Muscle of leg (tissue), 11 donors: ENCODE data around the gene ASCC3. TPM values are rescaled to one million over a fixed set of nuclear protein-coding genes. Genes with fewer than 3 reads are reported as not detected.

Source experiments
- DNase-seq: peaks from one replicate; pipeline ENCODE4 v3.0.0; 2013
- H3K27ac ChIP-seq: one replicate; pipeline ENCODE4 v1.5.1; 2013; ENCODE audit warnings: mild to moderate bottlenecking, low read length, control low read depth
- H3K27me3 ChIP-seq: one replicate; pipeline ENCODE4 v1.6.1; 2013; ENCODE audit warnings: low read length; ENCODE audit not compliant: control insufficient read depth, insufficient read depth
- H3K36me3 ChIP-seq: one replicate; pipeline ENCODE4 v1.6.1; 2013; ENCODE audit warnings: low read length; ENCODE audit not compliant: control insufficient read depth, insufficient read depth
- H3K4me1 ChIP-seq: one replicate; pipeline ENCODE4 v1.6.1; 2013; ENCODE audit warnings: low read length; ENCODE audit not compliant: control insufficient read depth, insufficient read depth
- H3K4me3 ChIP-seq: one replicate; pipeline ENCODE4 v1.5.1; 2013; ENCODE audit warnings: low read length, control low read depth
- H3K9me3 ChIP-seq: replicated peaks from 2 replicates; pipeline ENCODE4 v1.6.1; 2013; ENCODE audit warnings: low read depth, low read length; ENCODE audit not compliant: control insufficient read depth
- WGBS: methylation state at CpG from one replicate; pipeline ENCODE4 v1.1.5; 2013; ENCODE audit warnings: missing lambda C conversion rate; ENCODE audit not compliant: insufficient coverage; 5-methylcytosine and 5-hydroxymethylcytosine counted together
- polyA plus RNA-seq, 8 donors: library from polyadenylated mRNA; unstranded; fragments of 120-200 nt; gene quantifications; one replicate each; pipeline versions ENCODE4 v1.2.1 to v1.2.3, GENCODE V29; 2013; ENCODE audit warnings: inconsistent platforms in 1 of 8, low replicate concordance in 1 of 8; ENCODE audit not compliant: insufficient read length in 8 of 8, insufficient read depth in 1 of 8
- total RNA-seq: library from RNA; stranded (reverse); fragments of 120-200 nt; gene quantifications from one replicate; pipeline ENCODE4 v1.2.4, GENCODE V29; 2013

The ASCC3 gene
- total and polyA plus RNA-seq, 9 donors: 11.0 to 23.8 (median 15.1) TPM

GRCh38 chr6:100913400-100914276 lies 32.5 kb upstream of the ASCC3 start:
- Histone ChIP-seq H3K4me3 (no peak overlapping the region), H3K27me3 (no peaks in the 10 kb centered on the region), H3K27ac (no peak overlapping the region), H3K9me3 (no peaks in the 10 kb centered on the region), H3K4me1 (no peaks in the 10 kb centered on the region), H3K36me3 (no peaks in the 10 kb centered on the region)
- 86% methylated on average over 20 of the region's 24 CpGs for WGBS
- no peak for DNase-seq

- Histone ChIP-seq H3K4me1 (no peaks in the 10 kb centered on the region), H3K27me3 (no peaks in the 10 kb centered on the region), H3K9me3 (no peaks in the 10 kb centered on the region), H3K27ac (no peak overlapping the region), H3K36me3 (no peaks in the 10 kb centered on the region), H3K4me3 (no peak overlapping the region)
- no peak for DNase-seq
- no CpG with 5 or more reads among the region's 1 CpG for WGBS
Observed at GRCh38 chr6:100906325-100906724, 25.2 kb upstream of the ASCC3 start.

GRCh38 chr6:100905067-100905466 lies 23.9 kb upstream of the ASCC3 start:
- H3K27me3 ChIP-seq: no peaks in the 10 kb centered on the region
- no peak overlapping the region for H3K4me3 ChIP-seq
- no peaks in the 10 kb centered on the region for H3K9me3 ChIP-seq
- no peak overlapping the region for H3K27ac ChIP-seq
- WGBS: no CpG with 5 or more reads among the region's 4 CpGs
- no peaks in the 10 kb centered on the region for H3K4me1 ChIP-seq
- no peak for DNase-seq
- no peaks in the 10 kb centered on the region for H3K36me3 ChIP-seq

- H3K27ac ChIP-seq: no peak overlapping the region
- no peaks in the 10 kb centered on the region for H3K36me3 ChIP-seq
- DNase-seq: no peak
- H3K4me3 ChIP-seq: no peak overlapping the region
- H3K4me1 ChIP-seq: no peaks in the 10 kb centered on the region
- no peaks in the 10 kb centered on the region for H3K9me3 ChIP-seq
- WGBS: 83% methylated on average over 4 of the region's 4 CpGs
- H3K27me3 ChIP-seq: no peaks in the 10 kb centered on the region
Observed at GRCh38 chr6:100904316-100904715, 23.2 kb upstream of the ASCC3 start.

GRCh38 chr6:100901582-100901981 lies 20.5 kb upstream of the ASCC3 start:
- no CpG with 5 or more reads among the region's 3 CpGs for WGBS
- Histone ChIP-seq H3K36me3 (no peaks in the 10 kb centered on the region), H3K27me3 (no peaks in the 10 kb centered on the region), H3K4me1 (no peaks in the 10 kb centered on the region), H3K4me3 (no peak overlapping the region), H3K27ac (no peak overlapping the region), H3K9me3 (no peaks in the 10 kb centered on the region)
- no peak for DNase-seq

GRCh38 chr6:100899202-100899601 lies 18.1 kb upstream of the ASCC3 start:
- no peak for DNase-seq
- Histone ChIP-seq H3K4me1 (no peaks in the 10 kb centered on the region), H3K36me3 (no peaks in the 10 kb centered on the region), H3K27me3 (no peaks in the 10 kb centered on the region), H3K4me3 (no peak overlapping the region), H3K27ac (no peak overlapping the region), H3K9me3 (no peaks in the 10 kb centered on the region)
- WGBS: no CpG with 5 or more reads among the region's 3 CpGs

GRCh38 chr6:100897671-100898070 lies 16.5 kb upstream of the ASCC3 start:
- Histone ChIP-seq H3K36me3 (no peaks in the 10 kb centered on the region), H3K4me1 (no peaks in the 10 kb centered on the region), H3K4me3 (no peak overlapping the region), H3K9me3 (no peaks in the 10 kb centered on the region), H3K27ac (no peak overlapping the region), H3K27me3 (no peaks in the 10 kb centered on the region)
- WGBS: 93% methylated on average over 2 of the region's 4 CpGs
- no peak for DNase-seq

- Histone ChIP-seq H3K9me3 (no peaks in the 10 kb centered on the region), H3K27me3 (no peaks in the 10 kb centered on the region), H3K4me1 (no peaks in the 10 kb centered on the region), H3K27ac (no peak overlapping the region), H3K4me3 (no peak overlapping the region), H3K36me3 (no peaks in the 10 kb centered on the region)
- no CpG with 5 or more reads among the region's 3 CpGs for WGBS
- no peak for DNase-seq
Observed at GRCh38 chr6:100893743-100894142, 12.6 kb upstream of the ASCC3 start.

- Histone ChIP-seq H3K4me3 (no peak overlapping the region), H3K9me3 (no peaks in the 10 kb centered on the region), H3K27me3 (no peaks in the 10 kb centered on the region), H3K36me3 (no peaks in the 10 kb centered on the region), H3K4me1 (no peaks in the 10 kb centered on the region), H3K27ac (no peak overlapping the region)
- peak; percentile 78 for DNase-seq
- 50% methylated on average over 1 of the region's 3 CpGs for WGBS
Observed at GRCh38 chr6:100892693-100893092, 11.6 kb upstream of the ASCC3 start.

- Histone ChIP-seq H3K27me3 (no peaks in the 10 kb centered on the region), H3K9me3 (no peaks in the 10 kb centered on the region), H3K4me3 (no peak overlapping the region), H3K36me3 (no peaks in the 10 kb centered on the region), H3K27ac (no peak overlapping the region), H3K4me1 (no peaks in the 10 kb centered on the region)
- DNase-seq: no peak
- WGBS: 71% methylated on average over 2 of the region's 3 CpGs
Observed at GRCh38 chr6:100892116-100892515, 11.0 kb upstream of the ASCC3 start.
